SK-N-SH (cell line): ENCODE measurements around the gene DOCK4.

Experiments
- CHD2 ChIP-seq: fragments of 150-350 bp; IDR thresholded peaks from 2 replicates; pipeline ENCODE4 v1.6.1; 2018; ENCODE audit warnings: low read length; ENCODE audit not compliant: partially characterized antibody
- CTCF ChIP-seq: fragments of 200-600 bp; sonication (generic); IDR thresholded peaks from 2 replicates; pipeline ENCODE4 v1.6.1; 2017; ENCODE audit warnings: antibody characterized with exemption, mild to moderate bottlenecking, moderate library complexity
- EZH2phosphoT487 ChIP-seq: fragments of 200-600 bp; sonication (generic); IDR thresholded peaks from 2 replicates; pipeline ENCODE4 v1.6.1; 2017; ENCODE audit warnings: low read depth, mixed run types, mild to moderate bottlenecking, antibody characterized with exemption, moderate library complexity, borderline replicate concordance
- GABPA ChIP-seq: IDR thresholded peaks from 2 replicates; pipeline ENCODE4 v1.4.0; 2012; ENCODE audit warnings: low read depth, mild to moderate bottlenecking
- GATA2 ChIP-seq: sonication (generic); formaldehyde crosslinking; IDR thresholded peaks from 2 replicates; pipeline ENCODE4 v1.5.0; 2020; ENCODE audit warnings: mild to moderate bottlenecking, missing genetic modification reagents
- MEF2A ChIP-seq: IDR thresholded peaks from 2 replicates; pipeline ENCODE4 v1.4.0; 2012; ENCODE audit warnings: low read depth, borderline replicate concordance
- MXI1 ChIP-seq: IDR thresholded peaks from 2 replicates; pipeline ENCODE4 v1.6.1; 2012; ENCODE audit warnings: mild to moderate bottlenecking, low read depth, low read length, improper control_type of control experiment
- PBX3 ChIP-seq: IDR thresholded peaks from 2 replicates; pipeline ENCODE4; 2012
- POLR2AphosphoS5 ChIP-seq: IDR thresholded peaks from 2 replicates; pipeline ENCODE4 v1.6.1; 2012; ENCODE audit warnings: low read depth, low read length
- TAF1 ChIP-seq: IDR thresholded peaks from 2 replicates; pipeline ENCODE4 v1.6.1; 2012; ENCODE audit warnings: low read depth, mild to moderate bottlenecking, low read length, moderate library complexity, borderline replicate concordance
- USF2 ChIP-seq: fragments of 150-350 bp; IDR thresholded peaks from 2 replicates; pipeline ENCODE4 v1.6.1; 2017; ENCODE audit warnings: antibody characterized with exemption, low read length, low read depth, borderline replicate concordance
- TF ChIP-seq, protein P1 (sequence below): IDR thresholded peaks from 2 replicates; pipeline ENCODE4 v1.6.1; 2012; ENCODE audit warnings: mild to moderate bottlenecking, low read depth, low read length, moderate library complexity
- TF ChIP-seq, protein P2 (sequence below): IDR thresholded peaks from 2 replicates; pipeline ENCODE4 v1.4.0; 2012; ENCODE audit warnings: low read depth, borderline replicate concordance

DNA sequence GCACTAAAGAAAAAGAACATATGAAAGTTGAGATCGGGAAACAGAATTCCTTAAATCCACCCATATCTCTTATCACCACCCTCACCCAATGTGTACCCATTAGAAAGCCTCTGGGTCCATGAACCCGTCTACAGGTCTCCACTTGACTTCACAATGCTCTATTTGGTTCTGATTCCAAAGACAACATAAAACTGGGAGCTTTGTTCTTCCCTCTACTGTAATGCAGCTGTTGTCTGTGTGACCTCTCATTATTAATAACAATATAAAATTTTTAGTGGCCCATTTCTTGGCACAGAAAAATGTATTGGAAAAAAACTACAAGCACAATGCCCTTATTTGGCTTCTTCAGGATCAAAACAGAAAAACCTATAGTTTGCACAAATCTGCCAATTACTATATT lies 30.0 kb downstream of the DOCK4 start:
- TF ChIP-seq, protein P1, sequence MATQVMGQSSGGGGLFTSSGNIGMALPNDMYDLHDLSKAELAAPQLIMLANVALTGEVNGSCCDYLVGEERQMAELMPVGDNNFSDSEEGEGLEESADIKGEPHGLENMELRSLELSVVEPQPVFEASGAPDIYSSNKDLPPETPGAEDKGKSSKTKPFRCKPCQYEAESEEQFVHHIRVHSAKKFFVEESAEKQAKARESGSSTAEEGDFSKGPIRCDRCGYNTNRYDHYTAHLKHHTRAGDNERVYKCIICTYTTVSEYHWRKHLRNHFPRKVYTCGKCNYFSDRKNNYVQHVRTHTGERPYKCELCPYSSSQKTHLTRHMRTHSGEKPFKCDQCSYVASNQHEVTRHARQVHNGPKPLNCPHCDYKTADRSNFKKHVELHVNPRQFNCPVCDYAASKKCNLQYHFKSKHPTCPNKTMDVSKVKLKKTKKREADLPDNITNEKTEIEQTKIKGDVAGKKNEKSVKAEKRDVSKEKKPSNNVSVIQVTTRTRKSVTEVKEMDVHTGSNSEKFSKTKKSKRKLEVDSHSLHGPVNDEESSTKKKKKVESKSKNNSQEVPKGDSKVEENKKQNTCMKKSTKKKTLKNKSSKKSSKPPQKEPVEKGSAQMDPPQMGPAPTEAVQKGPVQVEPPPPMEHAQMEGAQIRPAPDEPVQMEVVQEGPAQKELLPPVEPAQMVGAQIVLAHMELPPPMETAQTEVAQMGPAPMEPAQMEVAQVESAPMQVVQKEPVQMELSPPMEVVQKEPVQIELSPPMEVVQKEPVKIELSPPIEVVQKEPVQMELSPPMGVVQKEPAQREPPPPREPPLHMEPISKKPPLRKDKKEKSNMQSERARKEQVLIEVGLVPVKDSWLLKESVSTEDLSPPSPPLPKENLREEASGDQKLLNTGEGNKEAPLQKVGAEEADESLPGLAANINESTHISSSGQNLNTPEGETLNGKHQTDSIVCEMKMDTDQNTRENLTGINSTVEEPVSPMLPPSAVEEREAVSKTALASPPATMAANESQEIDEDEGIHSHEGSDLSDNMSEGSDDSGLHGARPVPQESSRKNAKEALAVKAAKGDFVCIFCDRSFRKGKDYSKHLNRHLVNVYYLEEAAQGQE = no peak
- TF ChIP-seq CTCF (no peak), GABPA (no peak), GATA2 (no peak), USF2 (no peak), MXI1 (no peak), EZH2phosphoT487 (no peak), POLR2AphosphoS5 (no peak), TAF1 (no peak), PBX3 (no peak), MEF2A (no peak), CHD2 (no peak)
- TF ChIP-seq, protein P2, sequence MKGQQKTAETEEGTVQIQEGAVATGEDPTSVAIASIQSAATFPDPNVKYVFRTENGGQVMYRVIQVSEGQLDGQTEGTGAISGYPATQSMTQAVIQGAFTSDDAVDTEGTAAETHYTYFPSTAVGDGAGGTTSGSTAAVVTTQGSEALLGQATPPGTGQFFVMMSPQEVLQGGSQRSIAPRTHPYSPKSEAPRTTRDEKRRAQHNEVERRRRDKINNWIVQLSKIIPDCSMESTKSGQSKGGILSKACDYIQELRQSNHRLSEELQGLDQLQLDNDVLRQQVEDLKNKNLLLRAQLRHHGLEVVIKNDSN = no peak
